IPS DF 6.9 (cell line): ENCODE measurements around the gene KLHL12.
"Not testable (repeated sequence)": the region's sequence is repeated elsewhere in the genome, so short reads cannot be mapped to it uniquely, and the experiment has no call there.

ENCODE experiments used
- DNase-seq: peaks from one replicate; pipeline ENCODE4 v3.0.0-alpha.2; 2013; ENCODE audit warnings: low read depth, low spot score
- H3K27ac ChIP-seq: one replicate; pipeline ENCODE4 v1.5.1; 2013; ENCODE audit warnings: low read length, control low read depth
- H3K27me3 ChIP-seq: 2 replicates; pipeline ENCODE4 v1.6.1; 2013; ENCODE audit warnings: mild to moderate bottlenecking, low read length; ENCODE audit not compliant: control insufficient read depth, insufficient read depth
- H3K36me3 ChIP-seq: 2 replicates; pipeline ENCODE4 v1.6.1; 2013; ENCODE audit warnings: low read length; ENCODE audit not compliant: control insufficient read depth, insufficient read depth
- H3K4me1 ChIP-seq: 2 replicates; pipeline ENCODE4 v1.6.1; 2013; ENCODE audit warnings: low read length; ENCODE audit not compliant: control insufficient read depth, insufficient read depth
- H3K4me3 ChIP-seq: 2 replicates; pipeline ENCODE4 v1.5.1; 2013; ENCODE audit warnings: mild to moderate bottlenecking, low read length
- H3K9me3 ChIP-seq: 2 replicates; pipeline ENCODE4 v1.6.1; 2013; ENCODE audit warnings: low read length, inconsistent platforms; ENCODE audit not compliant: control insufficient read depth, insufficient read depth
- WGBS: extraction: QIAGEN DNeasy Blood & Tissue Kit; methylation state at CpG from one replicate; pipeline ENCODE4 v1.1.7; 2013; ENCODE audit warnings: mixed read lengths, missing lambda C conversion rate; ENCODE audit not compliant: insufficient read length, insufficient coverage; 5-methylcytosine and 5-hydroxymethylcytosine counted together

Gene KLHL12

GRCh38 chr1:202932476-202932875 is 5.4 kb upstream of the KLHL12 start:
- WGBS, result no CpG with 5 or more reads among the region's 2 CpGs

GRCh38 chr1:202923533-202923932 is 3.5 kb downstream of the KLHL12 start:
- no CpG with 5 or more reads among the region's 3 CpGs for WGBS
- Histone ChIP-seq H3K9me3 (no peaks in the 10 kb centered on the region), H3K4me3 (no peak overlapping the region), H3K27ac (no peak overlapping the region), H3K27me3 (no peaks in the 10 kb centered on the region), H3K36me3 (no peaks in the 10 kb centered on the region; the same call in 1 of the 2 replicates), H3K4me1 (no peaks in the 10 kb centered on the region)
- DNase-seq, result no peak

More at GRCh38 chr1:202932476-202932875, 5.4 kb upstream of the KLHL12 start:
- Histone ChIP-seq H3K9me3 (no peaks in the 10 kb centered on the region), H3K27ac (no peak overlapping the region), H3K36me3 (no peaks in the 10 kb centered on the region), H3K4me3 (no peak overlapping the region), H3K4me1 (no peaks in the 10 kb centered on the region), H3K27me3 (no peaks in the 10 kb centered on the region)
- no peak for DNase-seq

GRCh38 chr1:202919615-202920014 is 7.4 kb downstream of the KLHL12 start:
- Histone ChIP-seq H3K27ac (no peak overlapping the region), H3K9me3 (no peaks in the 10 kb centered on the region), H3K4me1 (no peaks in the 10 kb centered on the region), H3K4me3 (no peak overlapping the region), H3K27me3 (no peaks in the 10 kb centered on the region), H3K36me3 (peaks cover 7% of the 10 kb centered on the region; the same call in 1 of the 2 replicates)
- no peak for DNase-seq

- Histone ChIP-seq H3K27me3 (no peaks in the 10 kb centered on the region), H3K36me3 (peaks cover 20% of the 10 kb centered on the region; the same call in 1 of the 2 replicates), H3K4me1 (no peaks in the 10 kb centered on the region), H3K27ac (no peak overlapping the region), H3K9me3 (no peaks in the 10 kb centered on the region), H3K4me3 (no peak overlapping the region)
- no peak for DNase-seq
These were observed 11.9 kb downstream of the KLHL12 start for GRCh38 chr1:202915146-202915545.

- H3K27ac ChIP-seq, H3K4me1 ChIP-seq, DNase-seq, H3K4me3 ChIP-seq, H3K27me3 ChIP-seq, H3K9me3 ChIP-seq: not testable (repeated sequence)
- H3K36me3 ChIP-seq, result peaks cover 25% of the 10 kb centered on the region; the same call in 1 of the 2 replicates
- WGBS, result no CpG with 5 or more reads among the region's 4 CpGs
These were observed 14.6 kb downstream of the KLHL12 start for GRCh38 chr1:202912476-202912875.

- WGBS, result no CpG with 5 or more reads among the region's 1 CpG
- H3K36me3 ChIP-seq, result peaks cover 20% of the 10 kb centered on the region; the same call in 1 of the 2 replicates
- no peaks in the 10 kb centered on the region for H3K9me3 ChIP-seq
These were observed 17.5 kb downstream of the KLHL12 start for GRCh38 chr1:202909494-202909893.

GRCh38 chr1:202908998-202909397 is 18.0 kb downstream of the KLHL12 start:
- H3K4me3 ChIP-seq, result no peak overlapping the region
- no peak overlapping the region for H3K27ac ChIP-seq
- H3K9me3 ChIP-seq, result no peaks in the 10 kb centered on the region
- peaks cover 18% of the 10 kb centered on the region; the same call in 1 of the 2 replicates for H3K36me3 ChIP-seq
- WGBS, result no CpG with 5 or more reads among the region's 6 CpGs
- no peak for DNase-seq
- no peaks in the 10 kb centered on the region for H3K27me3 ChIP-seq
- H3K4me1 ChIP-seq, result no peaks in the 10 kb centered on the region

More at GRCh38 chr1:202909494-202909893, 17.5 kb downstream of the KLHL12 start:
- DNase-seq, result no peak
- H3K4me3 ChIP-seq, result no peak overlapping the region
- H3K4me1 ChIP-seq, result no peaks in the 10 kb centered on the region
- no peaks in the 10 kb centered on the region for H3K27me3 ChIP-seq
- H3K27ac ChIP-seq, result no peak overlapping the region

- peaks cover 7% of the 10 kb centered on the region; the same call in 1 of the 2 replicates for H3K36me3 ChIP-seq
- no peaks in the 10 kb centered on the region for H3K4me1 ChIP-seq
- no CpG with 5 or more reads among the region's 4 CpGs for WGBS
- no peak overlapping the region for H3K27ac ChIP-seq
- H3K27me3 ChIP-seq, result no peaks in the 10 kb centered on the region
- H3K9me3 ChIP-seq, result no peaks in the 10 kb centered on the region
- no peak for DNase-seq
- H3K4me3 ChIP-seq, result no peak overlapping the region
These were observed 21.7 kb downstream of the KLHL12 start for GRCh38 chr1:202905331-202905730.

GRCh38 chr1:202903808-202904207 is 23.2 kb downstream of the KLHL12 start:
- no CpG with 5 or more reads among the region's 5 CpGs for WGBS
- H3K36me3 ChIP-seq, H3K27me3 ChIP-seq, H3K4me1 ChIP-seq, H3K27ac ChIP-seq, DNase-seq, H3K4me3 ChIP-seq, H3K9me3 ChIP-seq: not testable (repeated sequence)

- Histone ChIP-seq H3K4me3 (no peak overlapping the region), H3K27me3 (no peaks in the 10 kb centered on the region), H3K9me3 (no peaks in the 10 kb centered on the region), H3K4me1 (no peaks in the 10 kb centered on the region), H3K36me3 (peaks cover 2% of the 10 kb centered on the region; the same call in 1 of the 2 replicates), H3K27ac (no peak overlapping the region)
- no peak for DNase-seq
- no CpG with 5 or more reads among the region's 4 CpGs for WGBS
These were observed 25.5 kb downstream of the KLHL12 start for GRCh38 chr1:202901555-202901954.

GRCh38 chr1:202892501-202892900 is 34.5 kb downstream of the KLHL12 start:
- no peaks in the 10 kb centered on the region for H3K27me3 ChIP-seq
- peaks cover 13% of the 10 kb centered on the region; the same call in 1 of the 2 replicates for H3K36me3 ChIP-seq
- H3K4me1 ChIP-seq, result no peaks in the 10 kb centered on the region
- no peak overlapping the region for H3K27ac ChIP-seq
- DNase-seq, result no peak
- no CpG with 5 or more reads among the region's 7 CpGs for WGBS
- no peak overlapping the region for H3K4me3 ChIP-seq
- H3K9me3 ChIP-seq, result no peaks in the 10 kb centered on the region
